ENCODE data around the gene HOXC6. TPM values are rescaled to one million over a fixed set of nuclear protein-coding genes. Genes with fewer than 3 reads are reported as not detected.
"Not testable (repeated sequence)": the region's sequence is repeated elsewhere in the genome, so short reads cannot be mapped to it uniquely, and the experiment has no call there.

Gene HOXC6
- total and polyA plus RNA-seq, 5 experiments from 2014 or later, result not detected

DNA sequence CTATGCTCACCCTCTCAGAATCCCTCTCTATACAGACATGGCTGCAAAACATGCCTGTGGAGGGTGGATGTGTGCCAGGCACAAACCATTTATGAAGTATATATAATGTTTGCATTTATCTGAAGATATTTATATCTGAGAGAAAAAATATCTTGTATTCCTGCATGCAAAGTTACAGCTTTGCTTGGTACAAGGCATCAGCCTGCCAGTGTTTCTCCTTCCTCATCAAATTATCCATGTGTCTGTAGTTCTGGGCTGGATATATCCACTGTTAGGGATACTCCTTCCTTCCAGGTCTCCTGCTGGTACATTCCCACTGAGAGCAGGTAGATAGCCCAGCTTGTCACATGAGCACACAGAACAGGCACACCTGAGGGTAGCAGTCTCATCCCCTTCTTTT lies 37.4 kb downstream of the HOXC6 start:
- no peak for DNase-seq
- POLR2A ChIA-PET, result interaction anchor here (2.1 kb wide), 1 partner anchor 13 kb away, joined by 6 read pairs; the partner anchor contains the start of gene HOXC4
- peaks cover 25 to 63% (median 57%) of the 10 kb centered on the region in 5 donors for H3K27me3 Mint-ChIP-seq

DNA sequence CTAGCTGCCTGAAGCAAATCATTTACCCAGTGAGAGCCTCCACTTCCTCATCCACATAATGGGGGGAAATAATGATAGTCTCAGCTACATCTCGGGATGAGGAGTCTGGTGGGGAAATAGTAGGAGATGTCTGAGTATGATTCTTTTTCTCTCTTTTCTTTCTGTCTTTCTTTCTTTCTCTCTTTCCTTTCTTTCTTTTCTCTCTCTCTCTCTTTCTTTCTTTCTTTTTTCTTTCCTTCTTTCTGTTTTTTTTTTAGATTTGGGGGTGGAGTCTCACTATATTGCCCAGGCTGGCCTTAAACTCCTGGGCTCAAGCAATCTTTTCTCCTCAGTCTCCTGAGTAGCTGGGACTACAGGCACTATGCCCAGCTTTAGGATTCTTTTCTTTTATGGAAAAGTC lies 38.2 kb downstream of the HOXC6 start:
- ATAC-seq (no peak), DNase-seq (no peak)
- H3K4me1 Mint-ChIP-seq, result no peaks in the 10 kb centered on the region
- POLR2A ChIA-PET, result interaction anchor here (2.1 kb wide), 1 partner anchor 13 kb away, joined by 6 read pairs; the partner anchor contains the start of gene HOXC4
- no peaks in the 10 kb centered on the region for H3K36me3 Mint-ChIP-seq
- no peak overlapping the region for H3K4me3 Mint-ChIP-seq
- H3K27ac Mint-ChIP-seq, result no peak overlapping the region
- H3K27me3 Mint-ChIP-seq, result peaks cover 24 to 63% (median 50%) of the 10 kb centered on the region in 5 donors
- no peaks in the 10 kb centered on the region for H3K9me3 Mint-ChIP-seq

More for the DNA sequence above, 37.4 kb downstream of the HOXC6 start:
- Mint-ChIP-seq H3K27ac (no peak overlapping the region), H3K9me3 (no peaks in the 10 kb centered on the region), H3K4me3 (no peak overlapping the region), H3K36me3 (no peaks in the 10 kb centered on the region), H3K4me1 (no peaks in the 10 kb centered on the region)
- ATAC-seq, result no peak

GRCh38 chr12:54068418-54069070 lies 40.3 kb downstream of the HOXC6 start:
- POLR2A ChIA-PET, result no interaction called here
- Mint-ChIP-seq H3K4me3 (no peak overlapping the region), H3K9me3 (no peaks in the 10 kb centered on the region)

DNA sequence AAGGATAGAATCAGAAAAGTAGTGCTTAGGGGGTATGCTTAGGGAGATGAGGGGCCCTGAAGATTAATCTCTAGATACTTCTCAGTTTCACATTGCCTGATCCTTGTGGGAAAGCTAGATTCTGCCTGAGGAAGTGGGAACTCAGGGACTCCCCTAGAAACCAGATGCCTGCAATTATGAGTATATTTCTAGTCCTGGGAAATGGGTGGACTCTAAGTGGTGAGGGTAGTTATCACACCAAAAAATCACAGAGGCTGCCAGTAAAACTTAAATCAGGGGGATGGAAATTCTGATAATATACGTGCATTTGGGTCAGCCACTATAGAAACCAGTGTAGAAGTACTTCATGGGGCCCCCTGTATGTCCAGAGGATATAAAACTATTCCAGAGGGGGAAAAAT lies 43.7 kb downstream of the HOXC6 start:
- POLR2A ChIA-PET, result no interaction called here
- Mint-ChIP-seq H3K27ac (no peak overlapping the region), H3K9me3 (no peaks in the 10 kb centered on the region), H3K36me3 (no peaks in the 10 kb centered on the region), H3K4me3 (no peak overlapping the region), H3K27me3 (peaks cover 6 to 39% (median 10%) of the 10 kb centered on the region in 5 donors), H3K4me1 (no peaks in the 10 kb centered on the region)
- DNase-seq (no peak), ATAC-seq (no peak)

More at GRCh38 chr12:54068418-54069070, 40.3 kb downstream of the HOXC6 start:
- peaks cover 16 to 53% (median 28%) of the 10 kb centered on the region in 5 donors for H3K27me3 Mint-ChIP-seq
- no peaks in the 10 kb centered on the region for H3K4me1 Mint-ChIP-seq
- ATAC-seq (no peak), DNase-seq (no peak)
- no peak overlapping the region for H3K27ac Mint-ChIP-seq
- no peaks in the 10 kb centered on the region for H3K36me3 Mint-ChIP-seq

GRCh38 chr12:54074308-54074707 lies 46.1 kb downstream of the HOXC6 start:
- POLR2A ChIA-PET, result no interaction called here
- ATAC-seq (no peak), DNase-seq (no peak)
- Mint-ChIP-seq H3K27me3 (peaks cover under 1 to 28% (median 10%) of the 10 kb centered on the region in 5 donors), H3K4me1 (peaks cover 0 to 5% (median 2%) of the 10 kb centered on the region in 4 donors), H3K9me3 (no peaks in the 10 kb centered on the region), H3K27ac (no peak overlapping the region), H3K4me3 (no peak overlapping the region), H3K36me3 (no peaks in the 10 kb centered on the region)

DNA sequence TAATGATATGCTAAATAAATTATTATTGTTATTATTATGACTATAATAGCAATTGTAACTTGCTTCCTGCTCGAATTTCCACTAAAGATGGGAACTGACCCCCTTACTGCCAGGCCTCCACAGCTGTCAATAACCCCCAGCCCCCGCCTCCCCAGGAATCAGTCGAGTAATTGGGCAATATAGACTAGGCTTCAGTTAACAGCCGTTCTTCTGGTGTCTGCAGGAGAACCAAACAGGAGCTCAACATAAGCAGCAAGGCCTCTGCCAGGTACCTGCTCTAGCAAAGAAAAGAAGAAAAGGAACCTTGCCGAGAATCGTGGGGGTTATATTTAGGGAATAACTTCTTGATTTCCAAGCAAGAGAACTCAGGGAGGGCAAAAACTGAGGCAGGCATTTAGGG lies 47.2 kb downstream of the HOXC6 start:
- DNase-seq (no peak), ATAC-seq (no peak)
- Mint-ChIP-seq H3K36me3 (no peaks in the 10 kb centered on the region), H3K4me3 (no peak overlapping the region), H3K4me1 (peaks cover 2 to 10% (median 3%) of the 10 kb centered on the region in 4 donors), H3K9me3 (no peaks in the 10 kb centered on the region), H3K27ac (no peak overlapping the region), H3K27me3 (peaks cover 0 to 23% (median 10%) of the 10 kb centered on the region in 5 donors)
- POLR2A ChIA-PET, result no interaction called here

- POLR2A ChIA-PET, result no interaction called here
- DNase-seq (no peak), ATAC-seq (no peak)
- Mint-ChIP-seq H3K27ac (no peak overlapping the region), H3K9me3 (no peaks in the 10 kb centered on the region), H3K36me3 (no peaks in the 10 kb centered on the region), H3K4me1 (peaks cover 6 to 15% (median 8%) of the 10 kb centered on the region in 4 donors), H3K27me3 (peaks cover 0 to 21% (median 7%) of the 10 kb centered on the region in 5 donors), H3K4me3 (no peak overlapping the region)
Observed at GRCh38 chr12:54075974-54076373, 47.7 kb downstream of the HOXC6 start.

GRCh38 chr12:54077843-54078242 lies 49.6 kb downstream of the HOXC6 start:
- Mint-ChIP-seq H3K27ac (peak overlapping the region in 3 of 10 donors; percentile 0 to 38 (median 32)), H3K4me1 (peaks cover 16 to 33% (median 19%) of the 10 kb centered on the region in 4 donors)
- H3K27me3 Mint-ChIP-seq, ATAC-seq, H3K4me3 Mint-ChIP-seq, POLR2A ChIA-PET, DNase-seq, H3K9me3 Mint-ChIP-seq, H3K36me3 Mint-ChIP-seq: not testable (repeated sequence)

DNA sequence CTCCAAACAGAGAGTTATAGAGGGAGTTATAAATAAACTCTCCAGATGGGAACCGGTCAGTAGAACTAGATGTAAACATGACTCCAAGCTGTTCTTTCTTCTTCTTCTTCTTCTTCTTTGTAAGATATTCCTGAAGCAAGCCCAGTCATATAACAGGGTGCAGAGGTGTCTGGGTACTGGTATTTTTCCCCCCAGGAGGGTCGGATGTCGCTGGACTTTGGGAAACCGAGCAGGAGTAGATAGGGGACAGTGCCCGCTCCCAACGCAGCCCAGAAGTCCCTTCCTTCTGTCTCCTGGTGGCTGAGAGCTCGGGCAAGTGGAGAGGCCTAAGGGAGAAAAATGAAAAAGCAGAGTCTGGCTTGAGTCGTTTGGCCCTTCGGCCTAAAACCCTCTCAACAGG lies 50.9 kb downstream of the HOXC6 start:
- peaks cover 18 to 45% (median 31%) of the 10 kb centered on the region in 4 donors for H3K4me1 Mint-ChIP-seq
- not testable (repeated sequence) for ATAC-seq, H3K36me3 Mint-ChIP-seq, DNase-seq, H3K9me3 Mint-ChIP-seq, H3K27me3 Mint-ChIP-seq
- peak overlapping the region in 5 of 10 donors; percentile 1 to 51 (median 8) for H3K4me3 Mint-ChIP-seq
- POLR2A ChIA-PET, result interaction anchor here (0.6 kb wide), 1 partner anchor 474 kb away, joined by 5 read pairs; no protein-coding TSS in a partner anchor
- H3K27ac Mint-ChIP-seq, result peak overlapping the region in 9 of 10 donors; percentile 3 to 93 (median 37)

Small RNA genes lying within 50 kb of the gene (microRNA-seq; reads per million reads assigned to microRNA genes)
- gene MIR196A2 (ENCODE audit: borderline microRNAs expressed) (not detected), gene MIR615 (ENCODE audit: borderline microRNAs expressed) (not detected)

Other genes with a start within 250 kb of the HOXC6 start
- gene HOXC13, start 89.6 kb upstream of the HOXC6 start, total RNA-seq, result not detected
- gene HOXC13, start 89.6 kb upstream of the HOXC6 start, polyA plus RNA-seq, result not detected
- not detected for gene HOXC12, start 73.5 kb upstream of the HOXC6 start, total RNA-seq
- gene HOXC12, start 73.5 kb upstream of the HOXC6 start, polyA plus RNA-seq, result not detected
- not detected for gene HOXC11, start 55.3 kb upstream of the HOXC6 start, total RNA-seq
- not detected for gene HOXC11, start 55.3 kb upstream of the HOXC6 start, polyA plus RNA-seq
- gene HOTAIR, start 53.5 kb upstream of the HOXC6 start, total RNA-seq, result not detected
- not detected for gene HOTAIR, start 53.5 kb upstream of the HOXC6 start, polyA plus RNA-seq
- not detected for gene HOXC10, start 43.3 kb upstream of the HOXC6 start, total RNA-seq
- gene HOXC10, start 43.3 kb upstream of the HOXC6 start, polyA plus RNA-seq, result not detected
- not detected for gene HOXC9, start 28.3 kb upstream of the HOXC6 start, total RNA-seq
- not detected for gene HOXC9, start 28.3 kb upstream of the HOXC6 start, polyA plus RNA-seq
- gene HOXC8, start 19.5 kb upstream of the HOXC6 start, total RNA-seq, result not detected
- not detected for gene HOXC8, start 19.5 kb upstream of the HOXC6 start, polyA plus RNA-seq
- not detected for gene HOXC5, start 4.6 kb downstream of the HOXC6 start, total RNA-seq
- gene HOXC5, start 4.6 kb downstream of the HOXC6 start, polyA plus RNA-seq, result not detected
- gene HOXC4, start 25.4 kb downstream of the HOXC6 start, total RNA-seq, result under 1 TPM; 0.63 to 0.65 TPM
- under 1 TPM in 2 of 3 donors, not detected in 1; 0.25 to 0.43 TPM for gene HOXC4, start 25.4 kb downstream of the HOXC6 start, polyA plus RNA-seq
- gene SMUG1, start 160.5 kb downstream of the HOXC6 start, total RNA-seq, result 10 to 100 TPM; 21.0 to 22.0 TPM
- 10 to 100 TPM; 15.4 to 23.6 (median 17.6) TPM for gene SMUG1, start 160.5 kb downstream of the HOXC6 start, polyA plus RNA-seq

All from naive thymus-derived CD8-positive, alpha-beta T cell (primary cell).